Gastrocnemius medialis (tissue), 4 donors: ENCODE results near the gene ASPHD2.

Experiments used
- CTCF ChIP-seq, 5 experiments: fragments of 450-650 bp in 3 of 5; fragments of 200-600 bp in 2 of 5; sonication (generic) in 2 of 5; IDR thresholded peaks in 4 of 5; conservative IDR thresholded peaks in 1 of 5; 1 replicate in 4 of 5; 2 replicates in 1 of 5; pipeline ENCODE4 v1.5.1; 2016 to 2019; ENCODE audit warnings: antibody characterized with exemption in 5 of 5, mild to moderate bottlenecking in 3 of 5, moderate library complexity in 3 of 5
- POLR2A ChIP-seq, 2 donors: fragments of 450-650 bp; IDR thresholded peaks; one replicate each; pipeline ENCODE4 v1.6.1; 2017; ENCODE audit warnings: antibody characterized with exemption in 2 of 2, mild to moderate bottlenecking in 2 of 2, moderate library complexity in 2 of 2

- TF ChIP-seq CTCF (IDR thresholded peaks at IDR 0.05 in 4 of 5, conservative IDR thresholded peaks at IDR 0.05 in 1 of 5) (no peak), POLR2A (IDR thresholded peaks at IDR 0.05) (no peak)
Observed at GRCh38 chr22:26464312-26464711, 35.3 kb downstream of the ASPHD2 start.
